GM12891 (cell line): ENCODE measurements around the gene MIS18A.

Experiments used
- PAX5 ChIP-seq: IDR thresholded peaks from 2 replicates; pipeline ENCODE4 v1.6.1; 2011; ENCODE audit warnings: low read length, moderate library complexity, mild to moderate bottlenecking; ENCODE audit not compliant: insufficient read depth, severe bottlenecking
- POLR2A ChIP-seq: IDR thresholded peaks from 2 replicates; pipeline ENCODE4 v1.6.1; 2011; ENCODE audit warnings: low read depth, low read length, control low read depth
- POLR2AphosphoS5 ChIP-seq: IDR thresholded peaks from 2 replicates; pipeline ENCODE4 v1.6.1; 2011; ENCODE audit warnings: low read depth, low read length, control low read depth
- SPI1 ChIP-seq: IDR thresholded peaks from 2 replicates; pipeline ENCODE4 v1.6.1; 2011; ENCODE audit warnings: low read depth, low read length, control low read depth
- TAF1 ChIP-seq: IDR thresholded peaks from 2 replicates; pipeline ENCODE4 v1.6.1; 2011; ENCODE audit warnings: low read depth, low read length, control low read depth

GRCh38 chr21:32249511-32250280 is 29.2 kb downstream of the MIS18A start:
- TF ChIP-seq POLR2A, result no peak
- no peak for TF ChIP-seq POLR2AphosphoS5
- TF ChIP-seq TAF1, result no peak
- no peak for TF ChIP-seq PAX5
- no peak for TF ChIP-seq SPI1
